Measurements from ENCODE around the gene FOXP1. TPM values are rescaled to one million over a fixed set of nuclear protein-coding genes. Genes with fewer than 3 reads are reported as not detected.

FOXP1 gene
- total and polyA plus RNA-seq, 2 of the 8 experiments (the other 6 are each of a cell fraction or from before 2014, with no cell fraction given), result 13.9 to 25.4 TPM

- H2AFZ ChIP-seq (ENCODE audit: low read length), result no peak overlapping the region
- H3K27me3 ChIP-seq (replicated peaks in 1 of 4; ENCODE audit: control insufficient read depth in 3 of 4, extremely low read depth in 1 of 4, insufficient read depth in 3 of 4, low read length in 3 of 4), result no peaks in the 10 kb centered on the region
- peaks cover 0 to 9% (median 7%) of the 10 kb centered on the region in 4 experiments; a peak in 5 of 7 replicates for H3K4me1 ChIP-seq (replicated peaks in 1 of 4; ENCODE audit: control insufficient read depth in 3 of 4, insufficient read depth in 4 of 4, low read length in 3 of 4)
- H2BK120ac ChIP-seq (replicated peaks; ENCODE audit: low read depth, low read length), result no peak overlapping the region
- no peak overlapping the region for H2BK20ac ChIP-seq (ENCODE audit: low read length)
- no peak overlapping the region for H3K27ac ChIP-seq (ENCODE audit: low read depth, low read length)
- 85% methylated on average over 13 of the region's 13 CpGs; no CpG with 5 or more reads in 1 of the 2 experiments for WGBS, 2 experiments (ENCODE audit: extremely low coverage in 1 of 2, insufficient coverage in 1 of 2, insufficient read length in 1 of 2, insufficient replicate concordance in 2 of 2, low coverage in 1 of 2, low lambda C conversion rate in 2 of 2, missing lambda C conversion rate in 1 of 2)
- H3K9me3 ChIP-seq (ENCODE audit: insufficient read depth in 2 of 2, low read depth in 1 of 2, low read length in 1 of 2), result no peaks in the 10 kb centered on the region
- H3K9ac ChIP-seq (replicated peaks in 1 of 4; ENCODE audit: extremely low read depth in 1 of 4, low read depth in 3 of 4, low read length in 3 of 4), result no peak overlapping the region
- no peak overlapping the region for H2BK12ac ChIP-seq (ENCODE audit: low read depth, low read length)
- H4K91ac ChIP-seq (replicated peaks; ENCODE audit: insufficient read length, low read length), result no peak overlapping the region
- H2AK5ac ChIP-seq (ENCODE audit: low read depth, low read length), result no peak overlapping the region
- peaks cover 0 to 12% (median 1%) of the 10 kb centered on the region in 4 experiments; a peak in 3 of 8 replicates for H3K36me3 ChIP-seq (ENCODE audit: control insufficient read depth in 2 of 4, insufficient read depth in 4 of 4, low read length in 3 of 4)
- no peak overlapping the region for H2BK15ac ChIP-seq (ENCODE audit: low read length)
- H4K20me1 ChIP-seq (replicated peaks in 1 of 2; ENCODE audit: control insufficient read depth in 1 of 2, insufficient read depth in 2 of 2, low read length in 2 of 2), result no peaks in the 10 kb centered on the region
- CTCF ChIA-PET (ENCODE audit: partially characterized antibody), result interaction anchor here (0.5 to 0.9 kb wide), 2 partner anchors 13 to 236 kb away, joined by 3 read pairs; no protein-coding TSS in a partner anchor
- no peak overlapping the region for H3K4me3 ChIP-seq (ENCODE audit: extremely low read depth in 1 of 4, insufficient read depth in 2 of 4, low read depth in 3 of 4, low read length in 4 of 4)
- no peaks in the 10 kb centered on the region for H3K23me2 ChIP-seq (ENCODE audit: low read depth, low read length)
- POLR2A ChIA-PET (ENCODE audit: partially characterized antibody), result no interaction called here
- no peaks in the 10 kb centered on the region for H3K79me2 ChIP-seq (ENCODE audit: control insufficient read depth in 1 of 2, insufficient read depth in 2 of 2, low read length in 2 of 2)
- no peak overlapping the region for H3K14ac ChIP-seq (ENCODE audit: insufficient read length)
- H2BK5ac ChIP-seq (ENCODE audit: low read depth, low read length), result peak overlapping the region; percentile 0; the same call in 1 of the 2 replicates
- no peak overlapping the region for H3K4ac ChIP-seq (replicated peaks; ENCODE audit: insufficient read length, low read depth, low read length)
- H3K56ac ChIP-seq (replicated peaks; ENCODE audit: insufficient read length, low read depth, low read length), result no peak overlapping the region
- no peak overlapping the region for H4K5ac ChIP-seq (ENCODE audit: insufficient read length, low read depth, low read length)
- DNase-seq (ENCODE audit: low read depth in 1 of 2, low spot score in 2 of 2) (no peak), FAIRE-seq (no peak)
- H4K8ac ChIP-seq (ENCODE audit: extremely low read depth, insufficient read depth, low read length), result no peak overlapping the region
- no peak overlapping the region for H3K4me2 ChIP-seq (ENCODE audit: insufficient read depth in 1 of 2, low read depth in 2 of 2, low read length in 2 of 2)
- H3K79me1 ChIP-seq (ENCODE audit: low read depth, low read length), result no peaks in the 10 kb centered on the region; the same call in 1 of the 2 replicates
- H3K18ac ChIP-seq (ENCODE audit: extremely low read depth, low read length), result no peak overlapping the region
- no peak overlapping the region for H3K23ac ChIP-seq (ENCODE audit: insufficient read length)
- TF ChIP-seq RBBP5 (IDR thresholded peaks at IDR 0.05; ENCODE audit: borderline replicate concordance, low read depth, low read length) (no peak), NANOG (IDR thresholded peaks at IDR 0.05; ENCODE audit: insufficient read depth, low read depth, low read length, poor library complexity, severe bottlenecking) (no peak), ZNF274 (IDR thresholded peaks at IDR 0.05; ENCODE audit: borderline replicate concordance, extremely low read depth, low read length) (no peak), RAD21 (IDR thresholded peaks at IDR 0.05 in 1 of 2, conservative IDR thresholded peaks at IDR 0.05 in 1 of 2; ENCODE audit: low read depth in 2 of 2, low read length in 2 of 2) (no peak; a peak in 1 of 4 replicates), HDAC6 (IDR thresholded peaks at IDR 0.05; ENCODE audit: low read depth, low read length) (no peak), JUND (IDR thresholded peaks at IDR 0.05; ENCODE audit: low read length) (no peak), MAFK (IDR thresholded peaks at IDR 0.05; ENCODE audit: low read depth, low read length) (no peak), SUZ12 (IDR thresholded peaks at IDR 0.05; ENCODE audit: low read length) (no peak), YY1 (IDR thresholded peaks at IDR 0.05; ENCODE audit: low read depth, low read length) (no peak), EP300 (IDR thresholded peaks at IDR 0.05; ENCODE audit: borderline replicate concordance in 1 of 2, low read depth in 2 of 2, low read length in 2 of 2) (no peak)
Measured at GRCh38 chr3:70963431-70964275, 619.9 kb downstream of the FOXP1 start.

Data from H1 (cell line).